GM12878 (cell line): ENCODE results near the gene CDKN1C. TPM values are rescaled to one million over a fixed set of nuclear protein-coding genes. Genes with fewer than 3 reads are reported as not detected.

Source experiments
- ATAC-seq: fragments of 200-7000 bp; cut with Tn5 transposase; 3 replicates; pipeline ENCODE4 v1.9.1; 2020; ENCODE audit warnings: mild to moderate bottlenecking, moderate library complexity
- BruUV-seq: library from RNA; stranded (reverse); fragments of 400-500 nt; replicated peaks from 2 replicates; lab custom pipeline; 2021; lab: Mats Ljungman, UMichigan
- CTCF ChIA-PET: fragments of 300-600 bp; sonication (Branson Sonifier 250); formaldehyde crosslinking; extraction: SDS; loops from one replicate; lab custom pipeline; 2021; ENCODE audit warnings: inconsistent platforms; lab: Yijun Ruan, JAX
- POLR2A ChIA-PET: fragments of 350-600 bp; formaldehyde crosslinking; extraction: SDS; loops from one replicate; lab custom pipeline; 2021; ENCODE audit warnings: inconsistent platforms; lab: Charles Lee
- RAD21 ChIA-PET: fragments of 300-600 bp; sonication (Branson Sonifier 250); formaldehyde crosslinking; loops from one replicate; lab custom pipeline; 2023; ENCODE audit warnings: antibody characterized with exemption; ENCODE audit not compliant: unreplicated experiment; lab: Charles Lee
- SMC1A ChIA-PET: fragments of 300-600 bp; sonication (Branson Sonifier 250); formaldehyde crosslinking; loops from one replicate; lab custom pipeline; 2023; ENCODE audit not compliant: unreplicated experiment, uncharacterized antibody; lab: Charles Lee
- DNase-seq: peaks from one replicate; pipeline ENCODE4 v3.0.0-alpha.2; 2011; ENCODE audit warnings: low read depth, low spot score
- FAIRE-seq: peaks from 3 replicates; lab custom pipeline; 2011; peaks lifted over from hg19 to GRCh38; lab: Jason Lieb, UNC
- H2AFZ ChIP-seq: 2 replicates; pipeline ENCODE4 v1.6.0; 2011; ENCODE audit warnings: low read depth, low read length, control low read depth; ENCODE audit not compliant: control insufficient read depth
- H3K27ac ChIP-seq: 2 replicates; pipeline ENCODE4 v1.5.1; 2011; ENCODE audit warnings: control low read depth; ENCODE audit not compliant: control insufficient read depth, insufficient read depth
- H3K27me3 ChIP-seq, 2 experiments: replicated peaks in 1 of 2; 2 replicates each; pipeline versions ENCODE4 v1.6.0 to v1.6.1; 2011; ENCODE audit warnings: low read length in 1 of 2; ENCODE audit not compliant: control insufficient read depth in 2 of 2, insufficient read depth in 2 of 2
- H3K36me3 ChIP-seq, 2 experiments: 2 replicates each; pipeline ENCODE4 v1.5.1; 2011; ENCODE audit warnings: low read length in 1 of 2; ENCODE audit not compliant: control insufficient read depth in 2 of 2, insufficient read depth in 2 of 2
- H3K4me1 ChIP-seq: 2 replicates; pipeline ENCODE4 v1.6.1; 2011; ENCODE audit warnings: mild to moderate bottlenecking, low read length, moderate library complexity, mixed read lengths; ENCODE audit not compliant: control insufficient read depth, insufficient read depth
- H3K4me2 ChIP-seq: 2 replicates; pipeline ENCODE4 v1.6.0; 2011; ENCODE audit warnings: control low read depth; ENCODE audit not compliant: control insufficient read depth, insufficient read depth
- H3K4me3 ChIP-seq: fragments of 200-600 bp; sonication (generic); 2 replicates; pipeline ENCODE4 v1.5.1; 2016
- H3K79me2 ChIP-seq: 2 replicates; pipeline ENCODE4 v1.6.0; 2011; ENCODE audit warnings: low read length; ENCODE audit not compliant: control insufficient read depth, insufficient read depth
- H3K9ac ChIP-seq: 2 replicates; pipeline ENCODE4 v1.8.0; 2011; ENCODE audit warnings: low read length, control low read depth, mixed read lengths; ENCODE audit not compliant: control insufficient read depth, insufficient read depth
- H3K9me3 ChIP-seq: replicated peaks from 3 replicates; pipeline ENCODE4 v1.5.1; 2011; ENCODE audit warnings: mild to moderate bottlenecking, low read length; ENCODE audit not compliant: control insufficient read depth, insufficient read depth
- H4K20me1 ChIP-seq: 2 replicates; pipeline ENCODE4 v1.6.0; 2011; ENCODE audit not compliant: control insufficient read depth, insufficient read depth
- CBFB ChIP-seq: IDR thresholded peaks from 2 replicates; pipeline ENCODE4 v1.6.1; 2016; ENCODE audit warnings: antibody characterized with exemption, low read depth
- CHD4 ChIP-seq: fragments of 200-600 bp; sonication (generic); IDR thresholded peaks from 2 replicates; pipeline ENCODE4 v1.6.1; 2016; ENCODE audit warnings: mild to moderate bottlenecking
- CREM ChIP-seq: IDR thresholded peaks from 2 replicates; pipeline ENCODE4 v1.6.1; 2014; ENCODE audit warnings: antibody characterized with exemption, low read depth
- HDGF ChIP-seq: fragments of 450-650 bp; IDR thresholded peaks from 2 replicates; pipeline ENCODE4 v1.6.1; 2016; ENCODE audit warnings: antibody characterized with exemption
- NR2F1 ChIP-seq: fragments of 450-650 bp; conservative IDR thresholded peaks from 2 replicates; pipeline ENCODE4 v1.6.1; 2017; ENCODE audit warnings: mild to moderate bottlenecking
- RELB ChIP-seq: fragments of 450-650 bp; IDR thresholded peaks from 2 replicates; pipeline ENCODE4 v1.6.1; 2017; ENCODE audit warnings: low read depth, mild to moderate bottlenecking, moderate library complexity
- SP1 ChIP-seq: IDR thresholded peaks from one replicate; pipeline ENCODE4 v1.6.1; 2011; ENCODE audit warnings: low read depth, low read length
- USF2 ChIP-seq: IDR thresholded peaks from 2 replicates; pipeline ENCODE4 v1.6.1; 2011; ENCODE audit warnings: low read depth, low read length, improper control_type of control experiment, borderline replicate concordance
- whole genome bisulfite sequencing: methylation state at CpG from one replicate; pipeline ENCODE4 v1.1.6; 2016; ENCODE audit warnings: low lambda C conversion rate; ENCODE audit not compliant: insufficient replicate concordance, insufficient coverage; ENCODE audit errors: missing lambda C conversion rate; 5-methylcytosine and 5-hydroxymethylcytosine counted together
- in situ Hi-C: fragments of 300-500 bp; cut with MboI; formaldehyde crosslinking; loops from 9 replicates; pipeline ENCODE4 v1.14.3; 2018; ENCODE audit warnings: mixed read lengths
- intact Hi-C: fragments of 100-400 bp; cut with micrococcal nuclease; formaldehyde crosslinking; loops from one replicate; pipeline ENCODE4 v1.14.2; 2022; ENCODE audit not compliant: unreplicated experiment
- polyA plus RNA-seq, 11 experiments: library from polyadenylated mRNA; depleted of rRNA in 4 of 11; unstranded in 6 of 11; stranded (reverse) in 5 of 11; fragments of >200 nt; fragmentation: Nextera tagmentation in 4 of 11; fragmentation: Illumina TruSeq in 1 of 11; extraction: Ambion mirVana in 4 of 11; extraction: Trizol in 1 of 11; gene quantifications; 1 replicate in 1 of 11; 2 replicates in 10 of 11; pipeline versions ENCODE4 v1.2.1 to v1.2.3, GENCODE V29; 2011 to 2016; ENCODE audit warnings: inconsistent platforms in 2 of 11, missing spikeins in 2 of 11, low read depth in 1 of 11
- total RNA-seq, 4 experiments: library from RNA; depleted of rRNA in 3 of 4; stranded (reverse); fragments of >200 nt in 3 of 4; fragmentation: Illumina TruSeq in 1 of 4; extraction: Trizol in 1 of 4; gene quantifications; 2 replicates each; pipeline versions ENCODE4 v1.2.1 to v1.2.3, GENCODE V29; 2013 to 2021

Gene CDKN1C
- total and polyA plus RNA-seq, 10 of the 15 experiments (the other 5 are each of a cell fraction or from before 2014, with no cell fraction given) = 0.05 to 0.21 (median 0.14) TPM; not detected in 7

GRCh38 chr11:2841411-2842190, 44.0 kb downstream of the CDKN1C start (continued):
- no peak for TF ChIP-seq USF2
- no peak for TF ChIP-seq CBFB
- no peak for TF ChIP-seq CREM
- no peak for TF ChIP-seq NR2F1
- no peak for TF ChIP-seq SP1
- TF ChIP-seq RELB = no peak
- no peak for TF ChIP-seq HDGF

GRCh38 chr11:2839395-2839943, 46.1 kb downstream of the CDKN1C start:
- Histone ChIP-seq H4K20me1 (no peaks in the 10 kb centered on the region), H3K27me3 (no peaks in the 10 kb centered on the region), H3K9me3 (no peaks in the 10 kb centered on the region), H3K36me3 (no peaks in the 10 kb centered on the region), H2AFZ (no peak overlapping the region), H3K4me3 (no peak overlapping the region), H3K79me2 (no peaks in the 10 kb centered on the region), H3K9ac (no peak overlapping the region), H3K4me1 (no peaks in the 10 kb centered on the region), H3K27ac (no peak overlapping the region), H3K4me2 (no peak overlapping the region)
- DNase-seq = no peak
- ChIA-PET RAD21 (no interaction called here), CTCF (interaction anchor here (0.6 kb wide), 1 partner anchor 37 kb away, joined by 4 read pairs; no protein-coding TSS in a partner anchor), SMC1A (no interaction called here), POLR2A (no interaction called here)
- intact Hi-C loops = no loop called here
- no peak for ATAC-seq
- TF ChIP-seq CHD4 = no peak
- FAIRE-seq = no peak
- in situ Hi-C loops = no loop called here
- WGBS = 43% methylated on average over 21 of the region's 23 CpGs
- no TSS peak for BruUV-seq
